Transverse colon (tissue), 4 donors: ENCODE data around the gene NR1D1. TPM values are rescaled to one million over a fixed set of nuclear protein-coding genes. Genes with fewer than 3 reads are reported as not detected.
A peak's percentile ranks its signal among the peaks of the same experiment; 100 is the strongest.

Experiments used
- DNase-seq: peaks from one replicate; pipeline ENCODE4 v3.0.0-alpha.2; 2019
- H3K27ac ChIP-seq, 4 donors: fragments of 200-600 bp; sonication (generic); 2 replicates each; pipeline ENCODE4 v1.5.1; 2016 to 2018; ENCODE audit warnings: inconsistent platforms in 4 of 4
- H3K27me3 ChIP-seq: fragments of 200-600 bp; sonication (generic); 2 replicates; pipeline ENCODE4 v1.5.1; 2017; ENCODE audit warnings: inconsistent platforms
- H3K36me3 ChIP-seq, 4 donors: fragments of 200-600 bp; sonication (generic); 2 replicates each; pipeline ENCODE4 v1.5.1; 2017 to 2019; ENCODE audit warnings: inconsistent platforms in 4 of 4
- H3K4me1 ChIP-seq, 4 donors: fragments of 200-600 bp; sonication (generic); 2 replicates each; pipeline ENCODE4 v1.5.1; 2017 to 2020; ENCODE audit warnings: inconsistent platforms in 4 of 4
- H3K4me3 ChIP-seq, 4 donors: fragments of 200-600 bp; sonication (generic); 1 replicate in 1 of 4; 2 replicates in 3 of 4; pipeline versions ENCODE4 v1.5.1 to v1.6.1; 2017 to 2019; ENCODE audit warnings: inconsistent platforms in 4 of 4
- H3K9me3 ChIP-seq, 2 donors: fragments of 200-600 bp; sonication (generic); 2 replicates each; pipeline ENCODE4 v1.5.1; 2017 to 2019; ENCODE audit warnings: inconsistent platforms in 2 of 2
- CTCF ChIP-seq, 5 experiments: fragments of 200-600 bp in 3 of 5; fragments of 450-650 bp in 2 of 5; sonication (generic) in 3 of 5; IDR thresholded peaks; 1 replicate in 2 of 5; 2 replicates in 3 of 5; pipeline ENCODE4 v1.5.1; 2016 to 2017; ENCODE audit warnings: antibody characterized with exemption in 5 of 5, inconsistent platforms in 3 of 5, mild to moderate bottlenecking in 2 of 5, moderate library complexity in 1 of 5
- EP300 ChIP-seq: sonication (generic); formaldehyde crosslinking; IDR thresholded peaks from one replicate; pipeline ENCODE4 v1.6.1; 2017; ENCODE audit warnings: antibody characterized with exemption, low read depth
- POLR2A ChIP-seq: fragments of 450-650 bp; IDR thresholded peaks from one replicate; pipeline ENCODE4 v1.6.1; 2016; ENCODE audit warnings: antibody characterized with exemption, mild to moderate bottlenecking, moderate library complexity
- POLR2AphosphoS5 ChIP-seq, 3 donors: sonication (generic); formaldehyde crosslinking; IDR thresholded peaks; one replicate each; pipeline ENCODE4 v1.6.1; 2016; ENCODE audit warnings: antibody characterized with exemption in 3 of 3
- WGBS, 2 donors: methylation state at CpG; one replicate each; pipeline ENCODE4 v1.1.5; 2018; ENCODE audit warnings: low coverage in 1 of 2; 5-methylcytosine and 5-hydroxymethylcytosine counted together
- in situ Hi-C, 4 donors: fragments of 200-750 bp; cut with MboI; loops; one replicate each; pipeline versions ENCODE4 v1.15.0 to v1.15.1; 2017; ENCODE audit warnings: low sequenced_read_pairs in 3 of 4, low pct_ligation_motif_present in 1 of 4, low pct_unique_long_range_greater_than_20kb in 1 of 4
- intact Hi-C: fragments of 100-400 bp; cut with DNase I; formaldehyde crosslinking; loops from one replicate; pipeline ENCODE4 v1.15.1; 2023; ENCODE audit warnings: low total_unique reads
- total RNA-seq, 4 donors: library from RNA; depleted of rRNA; stranded (reverse); fragments of >200 nt; gene quantifications; one replicate each; pipeline ENCODE4 v1.1.0, GENCODE V29; 2016

The NR1D1 gene
- total RNA-seq, 4 donors from 2014 or later: 4.8 to 18.0 (median 7.3) TPM

GRCh38 chr17:40074175-40074512 lies 26.2 kb downstream of the NR1D1 start:
- intact Hi-C loops (loop anchor here (5.0 kb wide), 1 partner anchor 33 kb away; no protein-coding TSS in a partner anchor), in situ Hi-C loops (no loop called here)
- 46 to 50% methylated on average over 1 to 6 of the region's 8 CpGs for WGBS, 2 donors
- Histone ChIP-seq H3K27me3 (no peaks in the 10 kb centered on the region), H3K4me3 (no peak overlapping the region), H3K36me3 (peaks cover 0 to 13% (median 0%) of the 10 kb centered on the region in 4 donors), H3K4me1 (peaks cover 73 to 80% (median 77%) of the 10 kb centered on the region in 4 donors), H3K9me3 (no peaks in the 10 kb centered on the region), H3K27ac (peak overlapping the region; percentile 90 to 98 (median 96))
- TF ChIP-seq CTCF (IDR thresholded peaks at IDR 0.05) (no peak), POLR2A (no peak), POLR2AphosphoS5 (IDR thresholded peaks at IDR 0.05) (no peak), EP300 (no peak)
- no peak for DNase-seq

DNA sequence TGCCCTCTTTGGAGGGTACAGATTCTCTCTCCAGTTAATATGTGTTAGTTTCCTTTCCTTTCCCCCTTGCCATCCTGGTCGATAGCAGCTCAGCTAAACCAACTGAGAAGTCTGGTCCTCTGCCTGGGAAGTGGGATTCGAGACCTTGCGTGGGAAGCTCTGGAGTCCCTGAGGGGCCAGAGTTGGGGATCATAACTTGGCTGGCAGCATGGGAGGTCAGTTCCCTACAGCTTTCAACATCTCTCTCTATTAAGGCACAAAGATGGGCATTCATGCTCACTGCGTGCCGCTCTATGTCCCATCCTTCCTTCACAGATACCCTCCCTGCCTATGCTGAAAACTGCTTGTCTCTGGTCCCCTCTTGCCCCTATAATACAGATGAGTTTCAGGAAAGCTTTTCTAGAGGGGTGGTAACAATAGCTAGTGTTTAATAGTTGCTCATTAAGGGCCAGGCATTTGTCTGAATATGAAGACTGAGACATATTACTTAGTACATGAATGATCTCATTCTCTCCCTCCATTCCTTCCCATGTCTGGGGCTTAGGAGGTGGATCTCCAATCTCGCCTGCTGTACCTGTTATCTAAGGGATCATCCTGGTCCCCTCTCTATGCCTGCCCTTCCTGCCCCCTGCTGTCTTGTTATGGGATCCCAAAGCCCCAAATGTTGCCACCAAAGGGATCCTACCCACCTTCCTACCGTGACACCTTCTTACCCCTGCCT lies 26.8 kb downstream of the NR1D1 start:
- Histone ChIP-seq H3K9me3 (no peaks in the 10 kb centered on the region), H3K4me3 (no peak overlapping the region), H3K27ac (peak overlapping the region; percentile 90 to 98 (median 96)), H3K36me3 (peaks cover 0 to 8% (median 0%) of the 10 kb centered on the region in 4 donors), H3K27me3 (no peaks in the 10 kb centered on the region), H3K4me1 (peaks cover 76 to 86% (median 82%) of the 10 kb centered on the region in 4 donors)
- in situ Hi-C loops (no loop called here), intact Hi-C loops (loop anchor here (5.0 kb wide), 1 partner anchor 34 kb away; no protein-coding TSS in a partner anchor)
- TF ChIP-seq EP300: no peak
- TF ChIP-seq POLR2AphosphoS5 (IDR thresholded peaks at IDR 0.05): no peak
- TF ChIP-seq CTCF (IDR thresholded peaks at IDR 0.05): no peak
- TF ChIP-seq POLR2A: no peak
- WGBS, 2 donors: 65 to 80% methylated on average over 2 to 7 of the region's 7 CpGs
- no peak for DNase-seq

DNA sequence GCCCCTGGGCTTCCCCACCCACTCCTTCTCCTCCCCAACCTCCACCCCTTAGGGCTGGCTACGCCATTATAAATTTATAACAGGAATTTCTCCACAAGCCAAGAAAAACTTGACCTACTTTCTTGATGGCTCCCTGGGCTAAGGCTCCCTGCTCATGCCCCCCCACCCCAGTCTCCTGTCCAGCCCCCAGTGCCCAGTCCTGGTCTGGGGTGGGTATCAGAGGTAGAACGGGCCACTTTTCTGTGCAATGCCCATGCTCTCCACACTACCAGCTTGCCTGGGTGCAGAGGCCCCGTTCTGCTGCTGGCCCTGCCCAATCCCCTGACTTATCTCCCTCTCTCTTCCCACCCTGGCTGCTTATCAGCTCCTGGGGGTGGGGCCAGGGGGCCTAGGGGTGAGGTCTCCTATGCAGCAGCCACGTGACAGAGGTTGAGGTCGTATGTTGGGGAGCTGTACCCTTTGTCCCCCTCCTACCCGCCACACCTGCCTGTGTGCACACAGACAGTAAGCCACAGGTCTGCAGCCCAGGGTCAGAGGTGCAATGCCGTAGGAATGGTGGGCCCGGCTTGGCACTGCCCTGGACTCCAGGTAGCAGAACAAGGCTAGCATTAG lies 27.5 kb downstream of the NR1D1 start:
- WGBS, 2 donors: 11 to 22% methylated on average over 1 to 8 of the region's 8 CpGs
- Histone ChIP-seq H3K4me3 (peak overlapping the region in 2 of 4 donors; percentile 3 to 36), H3K27me3 (no peaks in the 10 kb centered on the region), H3K9me3 (no peaks in the 10 kb centered on the region), H3K36me3 (peaks cover 0 to 8% (median 0%) of the 10 kb centered on the region in 4 donors), H3K27ac (peak overlapping the region; percentile 90 to 98 (median 96)), H3K4me1 (peaks cover 84 to 93% (median 89%) of the 10 kb centered on the region in 4 donors)
- in situ Hi-C loops: no loop called here
- TF ChIP-seq CTCF (IDR thresholded peaks at IDR 0.05) (peak in 1 of 5 experiments; percentile 34), POLR2A (peak; percentile 54), EP300 (no peak), POLR2AphosphoS5 (IDR thresholded peaks at IDR 0.05) (peak; percentile 45 to 57 (median 55))
- intact Hi-C loops: loop anchor here (5.0 kb wide), 1 partner anchor 34 kb away; no protein-coding TSS in a partner anchor
- DNase-seq: peak; percentile 80

GRCh38 chr17:40072040-40072734 lies 28.2 kb downstream of the NR1D1 start:
- H3K9me3 ChIP-seq: no peaks in the 10 kb centered on the region
- H3K27ac ChIP-seq: peak overlapping the region; percentile 90 to 98 (median 96)
- TF ChIP-seq CTCF (IDR thresholded peaks at IDR 0.05) (no peak), EP300 (peak; percentile 41), POLR2AphosphoS5 (IDR thresholded peaks at IDR 0.05) (peak; percentile 24 to 64 (median 59)), POLR2A (no peak)
- 15 to 18% methylated on average over 3 to 18 of the region's 19 CpGs for WGBS, 2 donors
- intact Hi-C loops (loop anchor here (5.0 kb wide), 1 partner anchor 35 kb away; no protein-coding TSS in a partner anchor), in situ Hi-C loops (no loop called here)
- peak; percentile 89 for DNase-seq
- peaks cover 88 to 100% (median 93%) of the 10 kb centered on the region in 4 donors for H3K4me1 ChIP-seq
- H3K4me3 ChIP-seq: peak overlapping the region in 2 of 4 donors; percentile 3 to 36
- H3K36me3 ChIP-seq: peaks cover 0 to 4% (median 0%) of the 10 kb centered on the region in 4 donors
- no peaks in the 10 kb centered on the region for H3K27me3 ChIP-seq
